Activated CD8-positive, alpha-beta memory T cell treated with anti-CD3 and anti-CD28 coated beads, Interleukin-2, amount 50 U/mL, for 24 hours (primary cell): ENCODE data around the gene MIEN1.
A peak's percentile ranks its signal among the peaks of the same experiment; 100 is the strongest.
"Not testable (repeated sequence)": the region's sequence is repeated elsewhere in the genome, so short reads cannot be mapped to it uniquely, and the experiment has no call there.

ENCODE experiments used
- DNase-seq: peaks from one replicate; pipeline ENCODE4 v3.0.0-alpha.2; 2020; ENCODE audit errors: extremely low read depth

MIEN1 gene

DNA sequence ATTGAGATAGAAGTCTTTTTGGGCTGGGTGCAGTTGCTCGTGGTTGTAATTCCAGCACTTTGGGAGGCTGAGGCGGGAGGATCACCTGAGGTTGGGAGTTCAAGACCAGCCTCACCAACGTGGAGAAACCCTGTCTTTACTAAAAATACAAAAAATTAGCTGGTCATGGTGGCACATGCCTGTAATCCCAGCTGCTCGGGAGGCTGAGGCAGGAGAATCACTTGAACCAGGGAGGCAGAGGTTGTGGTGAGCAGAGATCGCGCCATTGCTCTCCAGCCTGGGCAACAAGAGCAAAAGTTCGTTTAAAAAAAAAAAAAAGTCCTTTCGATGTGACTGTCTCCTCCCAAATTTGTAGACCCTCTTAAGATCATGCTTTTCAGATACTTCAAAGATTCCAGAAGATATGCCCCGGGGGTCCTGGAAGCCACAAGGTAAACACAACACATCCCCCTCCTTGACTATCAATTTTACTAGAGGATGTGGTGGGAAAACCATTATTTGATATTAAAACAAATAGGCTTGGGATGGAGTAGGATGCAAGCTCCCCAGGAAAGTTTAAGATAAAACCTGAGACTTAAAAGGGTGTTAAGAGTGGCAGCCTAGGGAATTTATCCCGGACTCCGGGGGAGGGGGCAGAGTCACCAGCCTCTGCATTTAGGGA, 31.0 kb downstream of the MIEN1 start:
- not testable (repeated sequence) for DNase-seq

DNA sequence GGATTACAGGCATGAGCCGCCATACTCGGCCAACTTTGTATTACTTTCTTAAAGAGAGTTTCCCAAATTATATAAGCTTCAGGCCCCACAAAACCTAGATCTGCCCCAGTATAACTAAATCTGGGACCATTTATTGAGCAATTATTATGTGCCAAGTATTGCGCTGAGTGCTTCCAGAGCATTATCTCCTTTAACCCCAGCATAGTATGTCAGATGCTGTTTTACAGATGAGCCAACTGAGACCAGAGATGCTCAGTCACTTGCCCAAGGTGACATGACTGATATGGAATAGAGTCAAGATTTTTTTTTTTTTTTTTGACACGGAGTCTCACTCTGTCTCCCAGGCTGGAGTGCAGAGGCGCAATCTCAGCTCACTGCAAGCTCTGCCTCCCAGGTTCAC, 32.4 kb downstream of the MIEN1 start:
- DNase-seq = no peak

GRCh38 chr17:39696731-39697130, 33.6 kb downstream of the MIEN1 start:
- DNase-seq = no peak

GRCh38 chr17:39695089-39695474, 35.2 kb downstream of the MIEN1 start:
- no peak for DNase-seq

DNA sequence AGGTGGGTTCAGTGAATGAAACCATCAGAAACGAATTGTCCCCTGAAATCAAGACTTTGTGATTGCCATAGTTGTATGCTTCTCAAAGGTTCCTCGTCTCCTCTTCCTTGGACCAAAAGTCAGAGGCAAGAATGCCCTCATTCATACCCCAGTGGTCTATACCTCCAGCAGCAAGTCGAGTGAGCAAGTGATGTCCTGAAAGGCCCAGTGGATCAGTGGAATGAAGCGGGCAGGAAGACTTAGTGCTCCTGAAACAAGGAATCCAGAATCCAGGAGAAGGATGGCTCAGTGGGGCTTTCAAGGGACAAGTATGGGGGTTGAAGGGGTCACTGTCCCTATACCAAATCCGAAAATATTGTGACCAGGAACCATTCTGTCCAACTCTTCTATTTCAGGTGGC, 35.7 kb downstream of the MIEN1 start:
- DNase-seq = no peak

DNA sequence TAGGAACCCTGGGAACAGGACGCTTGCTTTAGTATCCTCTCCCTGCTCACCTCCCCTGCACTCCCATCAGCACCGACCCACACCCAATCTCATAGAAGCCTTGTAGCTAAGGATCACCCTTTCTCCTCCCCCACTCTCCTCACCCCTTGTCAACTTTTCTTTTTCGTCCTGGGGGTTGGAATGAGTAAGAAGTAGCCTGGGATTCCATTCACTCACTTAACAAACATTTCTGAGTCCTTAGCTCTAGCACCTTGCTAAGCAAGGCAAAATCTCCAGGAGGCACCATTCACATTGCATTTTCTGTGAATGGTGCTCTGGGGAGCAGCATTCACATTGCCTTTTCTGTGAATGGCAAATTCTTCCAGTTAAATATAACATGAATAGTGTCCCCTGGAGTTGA, 41.4 kb downstream of the MIEN1 start:
- no peak for DNase-seq

- no peak for DNase-seq
Measured at GRCh38 chr17:39688475-39688835, 41.9 kb downstream of the MIEN1 start.

DNA sequence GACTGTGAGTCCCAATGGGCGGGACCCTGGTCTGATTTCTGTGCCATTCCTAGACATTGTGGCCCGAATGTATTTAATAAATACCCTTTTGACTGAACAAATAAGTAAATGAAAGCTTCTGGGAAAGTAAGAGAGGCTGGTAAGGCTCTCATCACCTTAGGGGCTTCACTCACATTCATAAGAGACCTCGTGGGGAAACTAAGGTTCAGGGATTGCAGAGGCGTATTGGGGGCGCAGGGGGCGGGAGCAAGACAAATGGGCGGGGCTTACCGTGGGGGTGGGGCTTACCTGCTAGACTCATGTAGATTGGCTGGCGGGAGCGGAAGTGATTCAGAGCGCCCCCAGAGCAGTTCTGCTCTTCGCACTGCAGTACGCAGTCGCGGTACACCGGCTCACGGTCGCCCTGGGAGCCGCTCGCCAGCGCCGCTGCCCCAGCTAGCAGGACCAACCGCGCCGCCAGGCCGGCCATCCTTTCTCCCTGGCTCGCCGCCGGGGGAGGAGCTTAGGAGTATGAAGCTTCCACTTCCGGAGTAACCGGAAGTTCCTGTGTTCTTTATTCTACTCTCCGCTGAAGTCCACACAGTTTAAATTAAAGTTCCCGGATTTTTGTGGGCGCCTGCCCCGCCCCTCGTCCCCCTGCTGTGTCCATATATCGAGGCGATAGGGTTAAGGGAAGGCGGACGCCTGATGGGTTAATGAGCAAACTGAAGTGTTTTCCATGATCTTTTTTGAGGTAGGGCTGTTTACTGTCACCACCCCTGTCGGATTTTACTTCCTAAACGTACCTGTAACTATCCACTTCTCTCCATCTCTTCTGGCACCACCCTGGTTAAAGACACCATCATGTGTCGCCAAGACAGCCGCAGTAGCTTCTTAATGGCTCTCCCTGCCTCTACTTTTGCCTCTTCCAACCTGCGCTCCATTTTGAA, 42.5 kb downstream of the MIEN1 start, which contains the start of gene PGAP3:
TSS of gene PGAP3 (minus strand) at position 512 of the 929 bp plus-strand sequence. CDS start at position 469, 43 bp downstream.
- DNase-seq = peak; percentile 70

DNA sequence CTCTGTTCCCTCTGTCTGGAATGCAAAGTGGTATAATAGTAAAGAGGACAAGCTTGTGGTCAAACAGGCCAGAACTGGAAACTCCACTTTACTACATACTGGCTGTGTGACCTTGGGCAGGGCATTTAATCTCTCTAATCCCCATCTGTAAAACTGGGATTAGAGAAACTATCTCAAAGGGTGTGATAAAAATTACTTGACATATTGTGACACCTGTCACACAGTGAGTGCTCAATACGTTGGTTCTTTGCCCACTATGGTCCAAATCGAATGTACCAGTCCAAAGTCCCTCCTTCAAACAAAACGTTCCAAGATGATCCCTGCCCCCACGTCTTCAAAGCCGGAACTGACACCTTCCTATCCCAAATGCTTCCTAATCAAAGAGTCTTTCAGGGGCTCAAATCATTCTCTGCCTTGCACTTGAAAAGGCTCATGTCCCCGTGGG, 43.2 kb downstream of the MIEN1 start:
- no peak for DNase-seq

GRCh38 chr17:39684369-39685192, 45.8 kb downstream of the MIEN1 start:
- no peak for DNase-seq

DNA sequence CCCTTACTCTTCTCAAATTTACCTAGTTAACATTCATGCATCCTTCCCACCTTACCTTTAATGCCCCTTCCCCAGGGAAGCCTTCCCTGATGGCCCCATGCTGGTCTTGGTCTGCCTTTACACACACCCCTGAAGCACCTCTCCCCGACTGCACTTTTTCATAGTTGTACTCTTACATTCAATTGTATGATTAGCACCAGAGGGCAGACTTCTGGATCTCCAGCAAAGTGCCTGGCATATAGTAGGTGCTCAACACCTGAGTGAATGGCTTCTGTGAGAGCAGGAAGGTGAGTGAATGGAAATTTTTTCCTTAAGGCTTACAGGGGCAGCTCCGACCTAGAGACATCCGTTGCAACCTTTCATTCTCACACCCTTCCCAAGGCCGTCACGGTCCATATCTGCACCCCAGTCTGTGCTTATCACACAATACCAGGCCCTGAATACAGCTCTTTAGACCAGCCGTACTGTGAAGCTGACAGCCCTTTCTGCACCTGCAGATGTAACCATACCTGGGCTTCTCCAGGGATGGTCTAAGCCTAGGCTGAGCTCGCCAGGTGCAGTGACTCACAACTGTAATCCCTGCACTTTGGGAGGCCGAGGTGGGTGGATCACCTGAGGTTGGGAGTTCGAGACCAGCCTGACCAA, 46.9 kb downstream of the MIEN1 start:
- no peak for DNase-seq

DNA sequence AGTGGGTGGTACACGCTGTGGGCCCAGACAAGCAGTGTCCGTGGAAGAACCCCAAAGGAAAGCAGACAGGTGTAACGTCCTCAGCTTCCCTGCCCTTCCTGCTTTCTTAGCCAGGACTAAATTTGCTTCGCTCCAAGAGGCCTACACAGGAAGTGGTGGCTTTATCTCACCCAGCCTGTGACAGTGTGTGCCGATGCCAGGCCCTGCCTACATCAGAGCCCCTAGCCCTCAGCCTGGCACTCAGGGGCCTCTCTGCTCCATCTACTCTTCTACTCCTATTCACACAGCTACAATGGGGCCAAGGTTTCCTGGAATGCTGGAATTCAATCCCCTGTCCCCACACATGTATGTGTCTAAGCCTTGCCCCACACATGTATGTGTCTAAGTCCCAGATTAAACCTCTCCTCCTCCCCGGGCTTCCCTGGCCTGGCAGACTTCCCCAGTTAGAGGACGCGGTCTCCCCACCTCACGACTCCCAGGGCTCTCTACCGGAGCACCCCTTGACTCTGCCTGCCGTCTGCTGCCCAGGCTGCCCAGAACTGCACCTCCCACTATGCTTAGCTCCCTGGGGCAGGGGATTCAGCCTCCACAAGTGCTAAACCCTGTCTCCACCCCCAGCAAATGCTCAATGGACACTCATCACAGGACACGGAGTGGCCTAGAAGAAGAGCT, 50.7 kb downstream of the MIEN1 start:
- no peak for DNase-seq
